Brain microvascular endothelial cell (primary cell): ENCODE data around the gene CAMTA1.

Source experiments
- DNase-seq: peaks from one replicate; pipeline ENCODE4 v3.0.0-alpha.2; 2020
- H3K27ac ChIP-seq: fragments of 250-450 bp; sonication (Bioruptor Pico); 2 replicates; pipeline ENCODE4 v1.5.1; 2020; ENCODE audit warnings: mild to moderate bottlenecking, moderate library complexity
- H3K27me3 ChIP-seq: fragments of 250-450 bp; sonication (Bioruptor Pico); replicated peaks from 2 replicates; pipeline ENCODE4 v1.5.1; 2020; ENCODE audit warnings: mild to moderate bottlenecking
- H3K36me3 ChIP-seq: fragments of 250-450 bp; sonication (Bioruptor Pico); replicated peaks from 2 replicates; pipeline ENCODE4 v1.5.1; 2020; ENCODE audit warnings: mild to moderate bottlenecking
- H3K4me3 ChIP-seq: 2 replicates; pipeline ENCODE4 v1.5.1; 2011; ENCODE audit warnings: low read depth, mild to moderate bottlenecking, control low read depth, low read length, moderate library complexity
- CTCF ChIP-seq: IDR thresholded peaks from 2 replicates; pipeline ENCODE4 v1.5.1; 2011; ENCODE audit warnings: low read depth, mild to moderate bottlenecking, moderate library complexity, low read length, control low read depth, inconsistent platforms; ENCODE audit errors: missing control alignments
- in situ Hi-C: cut with HindIII; loops from 2 replicates; pipeline ENCODE4 v1.10.0; 2017; ENCODE audit warnings: low sequenced_read_pairs, low pct_ligation_motif_present

Gene CAMTA1

GRCh38 chr1:7526867-7527732 lies 741.8 kb downstream of the CAMTA1 start:
- no peak overlapping the region for H3K4me3 ChIP-seq
- no peaks in the 10 kb centered on the region for H3K27me3 ChIP-seq
- no peaks in the 10 kb centered on the region for H3K36me3 ChIP-seq
- in situ Hi-C loops = no loop called here
- peak; percentile 47 for DNase-seq
- TF ChIP-seq CTCF = no peak
- no peak overlapping the region for H3K27ac ChIP-seq

- Histone ChIP-seq H3K4me3 (no peak overlapping the region), H3K27me3 (no peaks in the 10 kb centered on the region), H3K27ac (no peak overlapping the region), H3K36me3 (no peaks in the 10 kb centered on the region)
- TF ChIP-seq CTCF = no peak
- DNase-seq = no peak
- in situ Hi-C loops = no loop called here
Measured at GRCh38 chr1:7527733-7528045, 742.4 kb downstream of the CAMTA1 start.

- Histone ChIP-seq H3K36me3 (no peaks in the 10 kb centered on the region), H3K27me3 (no peaks in the 10 kb centered on the region), H3K27ac (no peak overlapping the region), H3K4me3 (no peak overlapping the region)
- TF ChIP-seq CTCF = no peak
- DNase-seq = peak; percentile 14
- in situ Hi-C loops = no loop called here
Measured at GRCh38 chr1:7528386-7529198, 743.3 kb downstream of the CAMTA1 start.

- DNase-seq = no peak
- Histone ChIP-seq H3K27ac (no peak overlapping the region), H3K36me3 (no peaks in the 10 kb centered on the region), H3K4me3 (no peak overlapping the region), H3K27me3 (no peaks in the 10 kb centered on the region)
- in situ Hi-C loops = no loop called here
- no peak for TF ChIP-seq CTCF
Measured at GRCh38 chr1:7529917-7530316, 744.7 kb downstream of the CAMTA1 start.

- in situ Hi-C loops = no loop called here
- H3K27me3 ChIP-seq = no peaks in the 10 kb centered on the region
- no peak overlapping the region for H3K27ac ChIP-seq
- no peak for TF ChIP-seq CTCF
- DNase-seq = no peak
- H3K4me3 ChIP-seq = no peak overlapping the region
- H3K36me3 ChIP-seq = no peaks in the 10 kb centered on the region
Measured at GRCh38 chr1:7531562-7532340, 746.5 kb downstream of the CAMTA1 start.
